Adrenal gland (tissue), 5 donors: ENCODE data around the gene RXFP3.

Experiments
- POLR2A ChIP-seq, 2 donors: fragments of 450-650 bp; IDR thresholded peaks; one replicate each; pipeline ENCODE4 v1.6.1; 2017; ENCODE audit warnings: antibody characterized with exemption in 2 of 2, mild to moderate bottlenecking in 2 of 2, moderate library complexity in 1 of 2
- TF ChIP-seq, protein P1 (sequence below), 6 experiments: fragments of 450-650 bp in 4 of 6; fragments of 200-600 bp in 2 of 6; sonication (generic) in 1 of 6; IDR thresholded peaks; 1 replicate in 5 of 6; 2 replicates in 1 of 6; pipeline versions ENCODE4 v1.5.1 to v1.8.0; 2016 to 2021; ENCODE audit warnings: antibody characterized with exemption in 6 of 6, mild to moderate bottlenecking in 2 of 6, moderate library complexity in 1 of 6
- donor health status: DM: no; HTN: no; CAD: no.

GRCh38 chr5:33968211-33969005, 32.2 kb downstream of the RXFP3 start:
- TF ChIP-seq POLR2A (IDR thresholded peaks at IDR 0.05), result no peak
- TF ChIP-seq, protein P1, sequence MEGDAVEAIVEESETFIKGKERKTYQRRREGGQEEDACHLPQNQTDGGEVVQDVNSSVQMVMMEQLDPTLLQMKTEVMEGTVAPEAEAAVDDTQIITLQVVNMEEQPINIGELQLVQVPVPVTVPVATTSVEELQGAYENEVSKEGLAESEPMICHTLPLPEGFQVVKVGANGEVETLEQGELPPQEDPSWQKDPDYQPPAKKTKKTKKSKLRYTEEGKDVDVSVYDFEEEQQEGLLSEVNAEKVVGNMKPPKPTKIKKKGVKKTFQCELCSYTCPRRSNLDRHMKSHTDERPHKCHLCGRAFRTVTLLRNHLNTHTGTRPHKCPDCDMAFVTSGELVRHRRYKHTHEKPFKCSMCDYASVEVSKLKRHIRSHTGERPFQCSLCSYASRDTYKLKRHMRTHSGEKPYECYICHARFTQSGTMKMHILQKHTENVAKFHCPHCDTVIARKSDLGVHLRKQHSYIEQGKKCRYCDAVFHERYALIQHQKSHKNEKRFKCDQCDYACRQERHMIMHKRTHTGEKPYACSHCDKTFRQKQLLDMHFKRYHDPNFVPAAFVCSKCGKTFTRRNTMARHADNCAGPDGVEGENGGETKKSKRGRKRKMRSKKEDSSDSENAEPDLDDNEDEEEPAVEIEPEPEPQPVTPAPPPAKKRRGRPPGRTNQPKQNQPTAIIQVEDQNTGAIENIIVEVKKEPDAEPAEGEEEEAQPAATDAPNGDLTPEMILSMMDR (IDR thresholded peaks at IDR 0.05), result no peak
